ENCODE measurements around the gene GPR137C.

DNA sequence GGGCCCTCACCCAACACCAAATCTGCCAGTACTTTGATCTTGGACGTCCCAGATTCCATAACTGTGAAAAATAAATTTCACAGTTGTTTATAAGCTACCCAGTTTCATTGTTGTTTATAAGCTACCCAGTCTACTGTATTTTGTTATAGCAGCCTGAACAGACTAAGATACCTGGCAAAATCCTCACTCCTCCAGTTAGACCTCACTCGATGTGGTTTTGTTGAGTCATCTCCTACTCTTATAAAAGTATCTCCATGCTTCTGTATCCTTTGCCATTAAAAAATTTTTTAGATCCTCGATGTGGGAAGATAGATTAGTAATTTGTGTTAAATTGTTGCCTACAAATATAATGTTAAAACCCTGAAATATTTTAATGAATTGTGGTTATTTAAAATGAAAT lies 16.4 kb upstream of the GPR137C start:
- TF ChIP-seq, protein P1, sequence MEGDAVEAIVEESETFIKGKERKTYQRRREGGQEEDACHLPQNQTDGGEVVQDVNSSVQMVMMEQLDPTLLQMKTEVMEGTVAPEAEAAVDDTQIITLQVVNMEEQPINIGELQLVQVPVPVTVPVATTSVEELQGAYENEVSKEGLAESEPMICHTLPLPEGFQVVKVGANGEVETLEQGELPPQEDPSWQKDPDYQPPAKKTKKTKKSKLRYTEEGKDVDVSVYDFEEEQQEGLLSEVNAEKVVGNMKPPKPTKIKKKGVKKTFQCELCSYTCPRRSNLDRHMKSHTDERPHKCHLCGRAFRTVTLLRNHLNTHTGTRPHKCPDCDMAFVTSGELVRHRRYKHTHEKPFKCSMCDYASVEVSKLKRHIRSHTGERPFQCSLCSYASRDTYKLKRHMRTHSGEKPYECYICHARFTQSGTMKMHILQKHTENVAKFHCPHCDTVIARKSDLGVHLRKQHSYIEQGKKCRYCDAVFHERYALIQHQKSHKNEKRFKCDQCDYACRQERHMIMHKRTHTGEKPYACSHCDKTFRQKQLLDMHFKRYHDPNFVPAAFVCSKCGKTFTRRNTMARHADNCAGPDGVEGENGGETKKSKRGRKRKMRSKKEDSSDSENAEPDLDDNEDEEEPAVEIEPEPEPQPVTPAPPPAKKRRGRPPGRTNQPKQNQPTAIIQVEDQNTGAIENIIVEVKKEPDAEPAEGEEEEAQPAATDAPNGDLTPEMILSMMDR (optimal IDR thresholded peaks at IDR 0.05 in 1 of 3, IDR thresholded peaks at IDR 0.05 in 1 of 3, conservative IDR thresholded peaks at IDR 0.05 in 1 of 3; ENCODE audit: extremely low read depth in 1 of 3, insufficient read depth in 2 of 3, low read length in 3 of 3), result no peak
- no peak for TF ChIP-seq EZH2 (IDR thresholded peaks at IDR 0.05; ENCODE audit: low read length)

Data from keratinocyte (primary cell).